OCI-LY1 (cell line): ENCODE data around the gene TLR8.

Experiments used
- CTCF ChIP-seq: fragments of 200-600 bp; sonication (generic), shearing (Covaris generic); IDR thresholded peaks from 2 replicates; pipeline ENCODE4 v1.5.1; 2017; ENCODE audit warnings: mild to moderate bottlenecking, antibody characterized with exemption, low read length, moderate library complexity, mixed read lengths
- EZH2 ChIP-seq: fragments of 200-600 bp; sonication (generic), shearing (Covaris generic); IDR thresholded peaks from 2 replicates; pipeline ENCODE4 v1.8.0; 2017; ENCODE audit warnings: borderline replicate concordance, mixed run types, mild to moderate bottlenecking, antibody characterized with exemption, low read length, moderate library complexity, mixed read lengths

GRCh38 chrX:12955882-12956703, 49.7 kb downstream of the TLR8 start:
- TF ChIP-seq CTCF (no peak), EZH2 (no peak)
